Measurements from ENCODE around the gene NOL4L. TPM values are rescaled to one million over a fixed set of nuclear protein-coding genes. Genes with fewer than 3 reads are reported as not detected.

Gene NOL4L
- total RNA-seq, 1 experiment from 2014 or later: 1.4 TPM

DNA sequence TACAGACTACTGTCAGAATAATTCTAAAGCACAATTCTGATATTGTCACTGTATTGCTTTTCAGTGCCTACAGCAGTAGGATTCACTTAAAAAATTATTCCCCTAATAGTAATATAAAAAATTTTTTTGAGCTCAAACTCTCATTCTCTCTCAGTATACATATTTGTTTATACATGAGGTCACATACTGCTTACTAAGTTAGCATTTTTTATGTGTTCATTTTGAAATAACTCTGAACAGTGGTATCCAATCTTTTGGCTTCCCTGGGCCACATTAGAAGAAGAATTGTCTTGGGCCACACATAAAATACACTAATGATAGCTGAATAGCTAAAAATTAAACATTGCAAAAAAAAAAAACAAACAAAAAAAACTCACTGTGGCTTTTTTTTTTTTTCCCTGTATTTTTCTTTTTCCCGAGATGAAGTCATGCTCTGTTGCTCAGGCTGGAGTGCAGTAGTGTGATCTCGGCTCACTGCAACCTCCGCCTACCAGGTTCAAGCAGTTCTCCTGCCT, 188.4 kb downstream of the NOL4L start:
- intact Hi-C loops (cut with micrococcal nuclease; ENCODE audit: unreplicated experiment): no loop called here
- no peaks in the 10 kb centered on the region for H3K27me3 ChIP-seq (replicated peaks; ENCODE audit: insufficient read depth, low read depth, low read length, poor library complexity)
- TF ChIP-seq, protein P1, sequence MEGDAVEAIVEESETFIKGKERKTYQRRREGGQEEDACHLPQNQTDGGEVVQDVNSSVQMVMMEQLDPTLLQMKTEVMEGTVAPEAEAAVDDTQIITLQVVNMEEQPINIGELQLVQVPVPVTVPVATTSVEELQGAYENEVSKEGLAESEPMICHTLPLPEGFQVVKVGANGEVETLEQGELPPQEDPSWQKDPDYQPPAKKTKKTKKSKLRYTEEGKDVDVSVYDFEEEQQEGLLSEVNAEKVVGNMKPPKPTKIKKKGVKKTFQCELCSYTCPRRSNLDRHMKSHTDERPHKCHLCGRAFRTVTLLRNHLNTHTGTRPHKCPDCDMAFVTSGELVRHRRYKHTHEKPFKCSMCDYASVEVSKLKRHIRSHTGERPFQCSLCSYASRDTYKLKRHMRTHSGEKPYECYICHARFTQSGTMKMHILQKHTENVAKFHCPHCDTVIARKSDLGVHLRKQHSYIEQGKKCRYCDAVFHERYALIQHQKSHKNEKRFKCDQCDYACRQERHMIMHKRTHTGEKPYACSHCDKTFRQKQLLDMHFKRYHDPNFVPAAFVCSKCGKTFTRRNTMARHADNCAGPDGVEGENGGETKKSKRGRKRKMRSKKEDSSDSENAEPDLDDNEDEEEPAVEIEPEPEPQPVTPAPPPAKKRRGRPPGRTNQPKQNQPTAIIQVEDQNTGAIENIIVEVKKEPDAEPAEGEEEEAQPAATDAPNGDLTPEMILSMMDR (conservative IDR thresholded peaks at IDR 0.05; ENCODE audit: low read depth, low read length): no peak
- no peak for TF ChIP-seq EZH2 (IDR thresholded peaks at IDR 0.05; ENCODE audit: borderline replicate concordance, low read depth, low read length, poor library complexity, severe bottlenecking)

DNA sequence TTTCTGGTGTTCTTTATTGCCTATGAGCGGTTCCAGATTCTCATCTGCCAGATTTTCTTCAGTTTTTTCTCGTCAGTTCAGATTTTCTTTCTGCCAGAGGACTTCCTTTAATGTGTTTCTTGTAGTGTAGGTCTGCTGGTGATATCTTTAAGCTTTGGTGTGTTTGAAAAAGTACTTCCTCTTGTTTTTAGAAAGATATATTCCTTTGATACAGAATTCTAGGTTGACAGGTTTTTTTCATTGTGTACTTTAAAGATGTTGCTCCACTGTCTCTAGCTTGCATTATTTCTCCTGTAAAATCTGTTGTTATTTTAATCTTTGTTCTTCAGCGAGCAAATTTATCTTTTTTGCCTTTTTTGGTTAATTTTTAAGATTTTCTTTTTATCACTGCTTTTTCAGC, 190.1 kb downstream of the NOL4L start:
- intact Hi-C loops (cut with micrococcal nuclease; ENCODE audit: unreplicated experiment): no loop called here
- H3K9me3 ChIP-seq (ENCODE audit: low read depth, low read length, poor library complexity, severe bottlenecking): no peaks in the 10 kb centered on the region
- no peak overlapping the region for H3K27ac ChIP-seq (ENCODE audit: low read depth, low read length, poor library complexity, severe bottlenecking)
- H3K27me3 ChIP-seq (replicated peaks; ENCODE audit: insufficient read depth, low read depth, low read length, poor library complexity): no peaks in the 10 kb centered on the region
- CTCF ChIA-PET: interaction anchor here (0.6 kb wide), 1 partner anchor 12 kb away, joined by 4 read pairs; no protein-coding TSS in a partner anchor
- peaks cover 9% of the 10 kb centered on the region for H3K36me3 ChIP-seq (ENCODE audit: insufficient read depth, low read length, poor library complexity, severe bottlenecking)
- TF ChIP-seq, protein P1 (conservative IDR thresholded peaks at IDR 0.05; ENCODE audit: low read depth, low read length): no peak
- TF ChIP-seq EZH2 (IDR thresholded peaks at IDR 0.05; ENCODE audit: borderline replicate concordance, low read depth, low read length, poor library complexity, severe bottlenecking): no peak
- H3K4me3 ChIP-seq (ENCODE audit: low read depth, low read length, poor library complexity, severe bottlenecking): no peak overlapping the region
- no peak for DNase-seq (ENCODE audit: low spot score)
- no peaks in the 10 kb centered on the region for H3K4me1 ChIP-seq (ENCODE audit: insufficient read depth, low read length, poor library complexity, severe bottlenecking)
- POLR2A ChIA-PET (ENCODE audit: low non-redundant PET): no interaction called here
- no TSS peak for BruUV-seq (replicated peaks)

More for the DNA sequence above, 188.4 kb downstream of the NOL4L start:
- BruUV-seq (replicated peaks): no TSS peak
- Histone ChIP-seq H3K36me3 (ENCODE audit: insufficient read depth, low read length, poor library complexity, severe bottlenecking) (no peaks in the 10 kb centered on the region), H3K9me3 (ENCODE audit: low read depth, low read length, poor library complexity, severe bottlenecking) (no peaks in the 10 kb centered on the region), H3K27ac (ENCODE audit: low read depth, low read length, poor library complexity, severe bottlenecking) (peak overlapping the region; percentile 40), H3K4me3 (ENCODE audit: low read depth, low read length, poor library complexity, severe bottlenecking) (no peak overlapping the region), H3K4me1 (ENCODE audit: insufficient read depth, low read length, poor library complexity, severe bottlenecking) (no peaks in the 10 kb centered on the region)
- DNase-seq (ENCODE audit: low spot score): no peak
- CTCF ChIA-PET: no interaction called here
- POLR2A ChIA-PET (ENCODE audit: low non-redundant PET): no interaction called here

Other genes with a start within 250 kb of the NOL4L start
- gene ASXL1, start 227.0 kb downstream of the NOL4L start, total RNA-seq (2021): 96.9 and 101 TPM in 2 replicates
- gene C20orf203, start 88.6 kb upstream of the NOL4L start, total RNA-seq (2021): not detected in 2 replicates
- gene COMMD7, start 158.1 kb upstream of the NOL4L start, total RNA-seq (2021): 20.0 and 23.5 TPM in 2 replicates
- gene DNMT3B, start 177.1 kb upstream of the NOL4L start, total RNA-seq (2021): 3.8 and 5.7 TPM in 2 replicates
- 183 and 201 TPM in 2 replicates for gene MAPRE1, start 234.6 kb upstream of the NOL4L start, total RNA-seq (2021)

All from A673 (cell line).